Tibial artery (tissue), 4 donors: ENCODE results near the gene VWA5B2.

Experiments used
- DNase-seq, 2 donors: peaks; one replicate each; pipeline ENCODE4 v3.0.0-alpha.2; 2019
- H3K27ac ChIP-seq, 2 donors: fragments of 200-600 bp; sonication (generic) in 1 of 2; 1 replicate in 1 of 2; 2 replicates in 1 of 2; pipeline ENCODE4 v1.5.1; 2018 to 2019; ENCODE audit warnings: mild to moderate bottlenecking in 1 of 2
- H3K27me3 ChIP-seq, 2 donors: fragments of 200-600 bp; sonication (generic) in 1 of 2; one replicate each; pipeline versions ENCODE4 v1.5.1 to v1.6.0; 2016 to 2019
- H3K36me3 ChIP-seq, 3 donors: fragments of 200-600 bp; sonication (generic) in 2 of 3; one replicate each; pipeline ENCODE4 v1.5.1; 2016 to 2019; ENCODE audit warnings: mild to moderate bottlenecking in 2 of 3
- H3K4me1 ChIP-seq, 4 donors: fragments of 200-600 bp; sonication (generic) in 2 of 4; 1 replicate in 3 of 4; 2 replicates in 1 of 4; pipeline ENCODE4 v1.5.1; 2016 to 2019
- H3K4me3 ChIP-seq, 2 donors: fragments of 200-600 bp; sonication (generic) in 1 of 2; 1 replicate in 1 of 2; 2 replicates in 1 of 2; pipeline ENCODE4 v1.5.1; 2018 to 2019; ENCODE audit warnings: mild to moderate bottlenecking in 2 of 2
- H3K9me3 ChIP-seq, 3 donors: fragments of 200-600 bp; sonication (generic) in 1 of 3; one replicate each; pipeline ENCODE4 v1.5.1; 2016 to 2019
- intact Hi-C: fragments of 100-400 bp; cut with DNase I; formaldehyde crosslinking; loops from one replicate; pipeline ENCODE4 v1.15.0; 2023; ENCODE audit warnings: low total_unique reads
- TF ChIP-seq, protein P1 (sequence below), 2 experiments: fragments of 200-600 bp in 1 of 2; fragments of 450-650 bp in 1 of 2; IDR thresholded peaks; one replicate each; pipeline ENCODE4 v1.5.1; 2017 to 2019; ENCODE audit warnings: antibody characterized with exemption in 2 of 2, mild to moderate bottlenecking in 1 of 2, moderate library complexity in 1 of 2

VWA5B2 gene

DNA sequence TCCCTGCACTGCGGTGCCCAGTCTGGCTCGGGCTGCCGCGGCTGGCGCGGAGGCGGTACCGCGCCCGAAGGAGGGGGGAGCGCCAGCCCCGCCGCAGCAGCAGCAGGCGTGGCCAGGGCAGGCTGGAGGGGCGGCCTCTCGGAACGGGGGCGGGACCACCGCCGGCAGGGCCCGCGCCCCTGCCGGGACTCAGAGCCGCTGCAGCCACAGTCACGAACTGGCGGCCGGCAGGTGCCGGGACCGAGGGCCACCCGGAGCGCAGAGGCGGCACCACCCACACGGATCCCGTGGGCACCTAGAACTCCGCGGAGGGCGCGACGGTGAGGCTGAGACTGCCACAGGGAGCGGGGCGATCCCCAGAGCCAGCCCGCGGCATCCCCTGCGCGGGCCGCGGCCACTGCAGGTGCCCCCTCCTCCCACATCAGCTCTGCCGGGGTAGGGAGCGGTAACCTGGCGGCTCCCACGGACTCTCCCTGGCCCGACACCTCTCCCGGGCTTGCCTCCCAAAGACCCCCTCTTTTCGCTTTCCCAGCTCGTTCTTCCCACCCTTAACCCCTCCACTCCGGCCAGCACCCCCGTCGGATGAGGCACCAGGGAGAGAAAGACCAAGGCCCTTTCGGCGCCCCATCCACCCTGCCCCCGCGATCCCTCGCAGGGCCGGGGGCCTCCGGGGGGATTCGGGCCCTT is at the start of gene VWA5B2:
Gene VWA5B2 (plus strand): TSS at position 192 of the 687 bp plus-strand sequence. CDS start 944 bp downstream, outside the sequence.
- peaks cover 8 to 76% of the 10 kb centered on the region in 2 donors for H3K27me3 ChIP-seq
- peaks cover 0 to 26% (median 23%) of the 10 kb centered on the region in 4 donors for H3K4me1 ChIP-seq
- no peak for DNase-seq
- H3K36me3 ChIP-seq, result no peaks in the 10 kb centered on the region
- H3K4me3 ChIP-seq, result peak within 1 kb of the TSS; percentile 34 to 63
- no peak within 1 kb of the TSS for H3K27ac ChIP-seq
- H3K9me3 ChIP-seq, result no peaks in the 10 kb centered on the region
- TF ChIP-seq, protein P1, sequence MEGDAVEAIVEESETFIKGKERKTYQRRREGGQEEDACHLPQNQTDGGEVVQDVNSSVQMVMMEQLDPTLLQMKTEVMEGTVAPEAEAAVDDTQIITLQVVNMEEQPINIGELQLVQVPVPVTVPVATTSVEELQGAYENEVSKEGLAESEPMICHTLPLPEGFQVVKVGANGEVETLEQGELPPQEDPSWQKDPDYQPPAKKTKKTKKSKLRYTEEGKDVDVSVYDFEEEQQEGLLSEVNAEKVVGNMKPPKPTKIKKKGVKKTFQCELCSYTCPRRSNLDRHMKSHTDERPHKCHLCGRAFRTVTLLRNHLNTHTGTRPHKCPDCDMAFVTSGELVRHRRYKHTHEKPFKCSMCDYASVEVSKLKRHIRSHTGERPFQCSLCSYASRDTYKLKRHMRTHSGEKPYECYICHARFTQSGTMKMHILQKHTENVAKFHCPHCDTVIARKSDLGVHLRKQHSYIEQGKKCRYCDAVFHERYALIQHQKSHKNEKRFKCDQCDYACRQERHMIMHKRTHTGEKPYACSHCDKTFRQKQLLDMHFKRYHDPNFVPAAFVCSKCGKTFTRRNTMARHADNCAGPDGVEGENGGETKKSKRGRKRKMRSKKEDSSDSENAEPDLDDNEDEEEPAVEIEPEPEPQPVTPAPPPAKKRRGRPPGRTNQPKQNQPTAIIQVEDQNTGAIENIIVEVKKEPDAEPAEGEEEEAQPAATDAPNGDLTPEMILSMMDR (IDR thresholded peaks at IDR 0.05), result no peak
- intact Hi-C loops, result no loop called here

DNA sequence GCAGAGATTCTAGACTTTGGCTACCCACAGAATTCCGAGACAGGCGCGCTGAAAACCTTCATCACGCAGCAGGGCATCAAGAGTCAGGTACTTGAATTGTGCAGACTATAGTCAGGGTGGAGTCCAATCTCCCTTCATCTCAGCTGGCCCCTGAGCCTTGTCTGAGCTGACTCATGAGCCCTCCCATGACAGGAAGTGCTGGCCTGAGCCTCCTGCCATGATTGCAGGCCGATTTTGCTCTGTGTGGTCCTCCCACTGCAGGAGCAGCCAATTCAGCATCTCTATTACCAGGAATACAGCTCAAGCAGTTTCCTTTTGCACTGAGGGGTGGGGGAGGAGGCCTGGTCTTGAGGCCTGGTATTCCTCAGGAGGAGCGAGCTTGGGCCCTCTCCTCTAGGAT is 49.2 kb upstream of the VWA5B2 start:
- Histone ChIP-seq H3K27ac (no peak overlapping the region), H3K4me3 (no peak overlapping the region), H3K36me3 (peaks cover 66 to 79% (median 75%) of the 10 kb centered on the region in 3 donors), H3K4me1 (peaks cover 0 to 31% (median 26%) of the 10 kb centered on the region in 4 donors), H3K9me3 (no peaks in the 10 kb centered on the region), H3K27me3 (no peaks in the 10 kb centered on the region)
- TF ChIP-seq, protein P1 (IDR thresholded peaks at IDR 0.05), result no peak
- no peak for DNase-seq
- intact Hi-C loops, result no loop called here

DNA sequence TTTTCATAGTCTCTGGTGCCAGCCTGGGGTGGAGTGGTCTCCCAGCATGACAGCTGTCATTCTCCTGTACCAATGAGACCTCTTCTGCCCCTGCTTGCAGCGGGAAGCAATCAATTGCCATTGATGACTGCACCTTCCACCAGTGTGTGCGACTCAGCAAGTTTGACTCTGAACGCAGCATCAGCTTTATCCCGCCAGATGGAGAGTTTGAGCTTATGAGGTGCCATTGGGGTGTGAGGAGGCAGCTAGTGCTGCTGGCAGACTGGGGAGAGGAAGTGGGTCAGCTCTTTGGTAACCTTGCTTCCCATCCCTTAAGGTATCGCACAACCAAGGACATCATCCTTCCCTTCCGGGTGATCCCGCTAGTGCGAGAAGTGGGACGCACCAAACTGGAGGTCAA is 47.8 kb upstream of the VWA5B2 start:
- no peak for DNase-seq
- intact Hi-C loops, result no loop called here
- H3K9me3 ChIP-seq, result no peaks in the 10 kb centered on the region

DNA sequence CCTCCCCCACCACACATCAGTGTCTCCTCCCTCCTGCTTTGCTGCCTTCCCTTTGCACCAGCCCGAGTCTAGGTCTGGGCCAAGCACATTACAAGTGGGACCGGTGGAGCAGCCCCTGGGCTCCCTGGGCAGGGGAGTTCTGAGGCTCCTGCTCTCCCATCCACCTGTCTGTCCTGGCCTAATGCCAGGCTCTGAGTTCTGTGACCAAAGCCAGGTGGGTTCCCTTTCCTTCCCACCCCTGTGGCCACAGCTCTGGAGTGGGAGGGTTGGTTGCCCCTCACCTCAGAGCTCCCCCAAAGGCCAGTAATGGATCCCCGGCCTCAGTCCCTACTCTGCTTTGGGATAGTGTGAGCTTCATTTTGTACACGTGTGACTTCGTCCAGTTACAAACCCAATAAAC is 45.7 kb upstream of the VWA5B2 start:
- Histone ChIP-seq H3K4me3 (no peak overlapping the region), H3K27me3 (no peaks in the 10 kb centered on the region), H3K9me3 (no peaks in the 10 kb centered on the region), H3K4me1 (peaks cover 0 to 27% (median 22%) of the 10 kb centered on the region in 4 donors), H3K27ac (no peak overlapping the region), H3K36me3 (peaks cover 57 to 69% (median 63%) of the 10 kb centered on the region in 3 donors)
- DNase-seq, result no peak
- TF ChIP-seq, protein P1 (IDR thresholded peaks at IDR 0.05), result no peak
- intact Hi-C loops, result no loop called here

More for the DNA sequence above, 47.8 kb upstream of the VWA5B2 start:
- H3K4me3 ChIP-seq, result no peak overlapping the region
- no peak overlapping the region for H3K27ac ChIP-seq
- H3K27me3 ChIP-seq, result no peaks in the 10 kb centered on the region
- TF ChIP-seq, protein P1 (IDR thresholded peaks at IDR 0.05), result no peak
- H3K4me1 ChIP-seq, result peaks cover 0 to 24% (median 21%) of the 10 kb centered on the region in 4 donors
- H3K36me3 ChIP-seq, result peaks cover 66 to 79% (median 75%) of the 10 kb centered on the region in 3 donors

DNA sequence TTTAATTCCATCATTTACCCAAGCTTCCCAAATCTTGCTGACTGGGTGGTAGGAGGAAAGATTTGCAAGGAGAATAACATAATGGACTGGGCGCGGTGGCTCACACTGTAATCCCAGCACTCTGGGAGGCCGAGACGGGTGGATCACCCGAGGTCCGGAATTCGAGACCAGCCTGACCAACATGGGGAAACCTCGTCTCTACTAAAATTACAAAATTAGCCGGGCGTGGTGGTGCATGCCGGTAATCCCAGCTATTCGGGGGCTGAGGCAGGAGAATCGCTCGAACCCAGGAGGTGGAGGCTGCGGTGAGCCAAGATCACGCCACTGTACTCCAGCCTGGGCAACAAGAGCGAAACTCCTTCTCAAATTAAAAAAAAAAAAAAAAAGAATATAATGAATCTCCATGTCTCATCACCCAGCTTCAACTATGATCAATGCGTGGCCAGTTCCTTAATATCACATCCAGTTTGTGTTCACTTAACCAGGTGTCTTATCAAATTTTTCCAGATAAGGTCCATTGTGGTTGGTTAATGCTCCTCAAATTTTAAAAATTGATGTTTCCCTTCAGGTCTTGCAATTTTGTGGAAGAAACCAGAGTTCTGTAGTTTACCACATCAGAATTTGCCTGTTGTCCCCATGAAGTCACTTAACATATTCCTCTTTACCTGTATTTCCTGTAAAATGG is 44.7 kb upstream of the VWA5B2 start:
- Histone ChIP-seq H3K4me3 (no peak overlapping the region), H3K4me1 (peaks cover 0 to 29% (median 23%) of the 10 kb centered on the region in 4 donors), H3K27ac (peak overlapping the region; percentile 87), H3K9me3 (no peaks in the 10 kb centered on the region), H3K36me3 (peaks cover 57 to 69% (median 63%) of the 10 kb centered on the region in 3 donors), H3K27me3 (no peaks in the 10 kb centered on the region)
- no peak for DNase-seq
- TF ChIP-seq, protein P1 (IDR thresholded peaks at IDR 0.05), result no peak
- intact Hi-C loops, result loop anchor here (5.0 kb wide), 2 partner anchors 32 to 63 kb away; partner anchors contain the start of genes ALG3 and EEF1AKMT4
